HEK293 (cell line): ENCODE results near the gene GRIN3A.

Experiments used
- MYNN ChIP-seq: fragments of 450-650 bp; formaldehyde crosslinking; IDR thresholded peaks from 2 replicates; pipeline ENCODE4 v1.5.1; 2016; ENCODE audit warnings: missing biosample characterization, missing genetic modification characterization, borderline replicate concordance
- SCRT1 ChIP-seq: fragments of 450-650 bp; formaldehyde crosslinking; IDR thresholded peaks from 2 replicates; pipeline ENCODE4 v1.5.1; 2016; ENCODE audit warnings: missing biosample characterization, missing genetic modification characterization, borderline replicate concordance
- SETDB1 ChIP-seq: IDR thresholded peaks from one replicate; pipeline ENCODE4 v1.6.1; 2017; ENCODE audit warnings: mild to moderate bottlenecking, low read length, moderate library complexity, mixed read lengths; ENCODE audit not compliant: insufficient read length
- ZBTB1 ChIP-seq: fragments of 450-650 bp; formaldehyde crosslinking; IDR thresholded peaks from 2 replicates; pipeline ENCODE4 v1.5.1; 2016; ENCODE audit warnings: missing biosample characterization, missing genetic modification characterization
- ZBTB8A ChIP-seq: fragments of 450-650 bp; formaldehyde crosslinking; IDR thresholded peaks from 2 replicates; pipeline ENCODE4 v1.5.1; 2016; ENCODE audit warnings: missing biosample characterization, missing genetic modification characterization
- ZNF239 ChIP-seq: fragments of 450-650 bp; formaldehyde crosslinking; IDR thresholded peaks from 2 replicates; pipeline ENCODE4 v1.5.1; 2016; ENCODE audit warnings: missing biosample characterization, missing genetic modification characterization
- ZNF501 ChIP-seq: fragments of 450-650 bp; formaldehyde crosslinking; IDR thresholded peaks from 2 replicates; pipeline ENCODE4 v1.5.1; 2016; ENCODE audit warnings: missing biosample characterization, missing genetic modification characterization
- ZNF510 ChIP-seq: fragments of 450-650 bp; formaldehyde crosslinking; IDR thresholded peaks from 2 replicates; pipeline ENCODE4 v1.5.1; 2018; ENCODE audit warnings: mild to moderate bottlenecking, missing genetic modification characterization, missing biosample characterization; ENCODE audit not compliant: insufficient replicate concordance
- ZNF585B ChIP-seq: fragments of 450-650 bp; formaldehyde crosslinking; IDR thresholded peaks from 2 replicates; pipeline ENCODE4 v1.5.1; 2016; ENCODE audit warnings: missing biosample characterization, missing genetic modification characterization
- ZNF677 ChIP-seq: fragments of 450-650 bp; IDR thresholded peaks from 2 replicates; pipeline ENCODE4 v1.5.0; 2018; ENCODE audit warnings: missing biosample characterization, mild to moderate bottlenecking, missing genetic modification characterization, moderate library complexity
- TF ChIP-seq, protein P1 (sequence below): fragments of 450-650 bp; formaldehyde crosslinking; IDR thresholded peaks from 2 replicates; pipeline ENCODE4 v1.5.1; 2016; ENCODE audit warnings: missing biosample characterization, missing genetic modification characterization
- TF ChIP-seq, protein P2 (sequence below): fragments of 450-650 bp; IDR thresholded peaks from 2 replicates; pipeline ENCODE4 v1.5.1; 2018; ENCODE audit warnings: missing biosample characterization, missing genetic modification characterization
- TF ChIP-seq, protein P3 (sequence below): fragments of 450-650 bp; formaldehyde crosslinking; IDR thresholded peaks from 2 replicates; pipeline ENCODE4 v1.5.1; 2016; ENCODE audit warnings: missing biosample characterization, missing genetic modification characterization

DNA sequence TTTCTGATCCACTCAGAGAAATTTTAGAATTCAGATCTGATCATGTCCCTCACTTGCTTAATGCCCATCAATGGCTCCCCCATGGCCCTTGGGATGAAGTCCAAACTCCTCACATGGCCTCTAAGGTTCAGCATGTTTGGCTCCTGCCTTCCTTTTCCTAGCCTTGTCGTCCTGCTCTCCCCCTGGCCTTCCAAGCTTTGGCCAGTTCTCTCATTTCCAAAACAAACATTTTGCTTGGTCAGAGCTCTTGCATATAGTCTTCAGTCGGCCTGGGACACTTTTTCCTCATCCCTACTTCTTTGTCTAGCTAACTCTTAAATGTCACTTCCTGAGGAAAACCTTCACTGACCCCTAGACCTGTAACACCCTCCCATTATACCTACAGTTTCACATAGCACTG is 106.6 kb downstream of the GRIN3A start:
- no peak for TF ChIP-seq MYNN (tag by site-specific recombination)
- no peak for TF ChIP-seq ZNF510
- TF ChIP-seq, protein P1, sequence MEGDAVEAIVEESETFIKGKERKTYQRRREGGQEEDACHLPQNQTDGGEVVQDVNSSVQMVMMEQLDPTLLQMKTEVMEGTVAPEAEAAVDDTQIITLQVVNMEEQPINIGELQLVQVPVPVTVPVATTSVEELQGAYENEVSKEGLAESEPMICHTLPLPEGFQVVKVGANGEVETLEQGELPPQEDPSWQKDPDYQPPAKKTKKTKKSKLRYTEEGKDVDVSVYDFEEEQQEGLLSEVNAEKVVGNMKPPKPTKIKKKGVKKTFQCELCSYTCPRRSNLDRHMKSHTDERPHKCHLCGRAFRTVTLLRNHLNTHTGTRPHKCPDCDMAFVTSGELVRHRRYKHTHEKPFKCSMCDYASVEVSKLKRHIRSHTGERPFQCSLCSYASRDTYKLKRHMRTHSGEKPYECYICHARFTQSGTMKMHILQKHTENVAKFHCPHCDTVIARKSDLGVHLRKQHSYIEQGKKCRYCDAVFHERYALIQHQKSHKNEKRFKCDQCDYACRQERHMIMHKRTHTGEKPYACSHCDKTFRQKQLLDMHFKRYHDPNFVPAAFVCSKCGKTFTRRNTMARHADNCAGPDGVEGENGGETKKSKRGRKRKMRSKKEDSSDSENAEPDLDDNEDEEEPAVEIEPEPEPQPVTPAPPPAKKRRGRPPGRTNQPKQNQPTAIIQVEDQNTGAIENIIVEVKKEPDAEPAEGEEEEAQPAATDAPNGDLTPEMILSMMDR (tag by site-specific recombination) = no peak
- no peak for TF ChIP-seq ZNF239 (tag by site-specific recombination)
- TF ChIP-seq, protein P2, sequence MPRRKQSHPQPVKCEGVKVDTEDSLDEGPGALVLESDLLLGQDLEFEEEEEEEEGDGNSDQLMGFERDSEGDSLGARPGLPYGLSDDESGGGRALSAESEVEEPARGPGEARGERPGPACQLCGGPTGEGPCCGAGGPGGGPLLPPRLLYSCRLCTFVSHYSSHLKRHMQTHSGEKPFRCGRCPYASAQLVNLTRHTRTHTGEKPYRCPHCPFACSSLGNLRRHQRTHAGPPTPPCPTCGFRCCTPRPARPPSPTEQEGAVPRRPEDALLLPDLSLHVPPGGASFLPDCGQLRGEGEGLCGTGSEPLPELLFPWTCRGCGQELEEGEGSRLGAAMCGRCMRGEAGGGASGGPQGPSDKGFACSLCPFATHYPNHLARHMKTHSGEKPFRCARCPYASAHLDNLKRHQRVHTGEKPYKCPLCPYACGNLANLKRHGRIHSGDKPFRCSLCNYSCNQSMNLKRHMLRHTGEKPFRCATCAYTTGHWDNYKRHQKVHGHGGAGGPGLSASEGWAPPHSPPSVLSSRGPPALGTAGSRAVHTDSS (tag by site-specific recombination) = no peak
- no peak for TF ChIP-seq SETDB1
- TF ChIP-seq, protein P3, sequence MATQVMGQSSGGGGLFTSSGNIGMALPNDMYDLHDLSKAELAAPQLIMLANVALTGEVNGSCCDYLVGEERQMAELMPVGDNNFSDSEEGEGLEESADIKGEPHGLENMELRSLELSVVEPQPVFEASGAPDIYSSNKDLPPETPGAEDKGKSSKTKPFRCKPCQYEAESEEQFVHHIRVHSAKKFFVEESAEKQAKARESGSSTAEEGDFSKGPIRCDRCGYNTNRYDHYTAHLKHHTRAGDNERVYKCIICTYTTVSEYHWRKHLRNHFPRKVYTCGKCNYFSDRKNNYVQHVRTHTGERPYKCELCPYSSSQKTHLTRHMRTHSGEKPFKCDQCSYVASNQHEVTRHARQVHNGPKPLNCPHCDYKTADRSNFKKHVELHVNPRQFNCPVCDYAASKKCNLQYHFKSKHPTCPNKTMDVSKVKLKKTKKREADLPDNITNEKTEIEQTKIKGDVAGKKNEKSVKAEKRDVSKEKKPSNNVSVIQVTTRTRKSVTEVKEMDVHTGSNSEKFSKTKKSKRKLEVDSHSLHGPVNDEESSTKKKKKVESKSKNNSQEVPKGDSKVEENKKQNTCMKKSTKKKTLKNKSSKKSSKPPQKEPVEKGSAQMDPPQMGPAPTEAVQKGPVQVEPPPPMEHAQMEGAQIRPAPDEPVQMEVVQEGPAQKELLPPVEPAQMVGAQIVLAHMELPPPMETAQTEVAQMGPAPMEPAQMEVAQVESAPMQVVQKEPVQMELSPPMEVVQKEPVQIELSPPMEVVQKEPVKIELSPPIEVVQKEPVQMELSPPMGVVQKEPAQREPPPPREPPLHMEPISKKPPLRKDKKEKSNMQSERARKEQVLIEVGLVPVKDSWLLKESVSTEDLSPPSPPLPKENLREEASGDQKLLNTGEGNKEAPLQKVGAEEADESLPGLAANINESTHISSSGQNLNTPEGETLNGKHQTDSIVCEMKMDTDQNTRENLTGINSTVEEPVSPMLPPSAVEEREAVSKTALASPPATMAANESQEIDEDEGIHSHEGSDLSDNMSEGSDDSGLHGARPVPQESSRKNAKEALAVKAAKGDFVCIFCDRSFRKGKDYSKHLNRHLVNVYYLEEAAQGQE (tag by site-specific recombination) = no peak
- no peak for TF ChIP-seq ZBTB1 (tag by site-specific recombination)
- TF ChIP-seq ZBTB8A = no peak
- TF ChIP-seq ZNF501 (tag by site-specific recombination) = no peak
- no peak for TF ChIP-seq SCRT1 (tag by site-specific recombination)
- TF ChIP-seq ZNF677 = no peak
- no peak for TF ChIP-seq ZNF585B (tag by site-specific recombination)
